Measurements from ENCODE around the gene COMP.

- no peak for TF ChIP-seq SIN3A (IDR thresholded peaks at IDR 0.05; ENCODE audit: borderline replicate concordance, insufficient read depth, low read depth, low read length)
- TF ChIP-seq CTCF (IDR thresholded peaks at IDR 0.05) = no peak
- TF ChIP-seq REST (IDR thresholded peaks at IDR 0.05; ENCODE audit: insufficient read depth in 1 of 2, low read depth in 2 of 2, low read length in 1 of 2) = no peak
Observed at GRCh38 chr19:18774782-18775444, 16.2 kb downstream of the COMP start.
